AG10803 (cell line): ENCODE results near the gene MCF2L2.

Experiments
- DNase-seq: peaks from one replicate; pipeline ENCODE4 v3.0.0; 2010; ENCODE audit warnings: low read depth
- H3K4me3 ChIP-seq: 2 replicates; pipeline ENCODE4 v1.5.1; 2011; ENCODE audit warnings: mild to moderate bottlenecking, low read length, control low read depth
- CTCF ChIP-seq: conservative IDR thresholded peaks from 2 replicates; pipeline ENCODE4 v1.5.1; 2011; ENCODE audit warnings: mild to moderate bottlenecking, low read length, control low read depth, inconsistent platforms

The MCF2L2 gene

GRCh38 chr3:183385698-183386613 is 42.5 kb downstream of the MCF2L2 start:
- no peak overlapping the region for H3K4me3 ChIP-seq
- TF ChIP-seq CTCF: peak; percentile 83
- peak; percentile 75 for DNase-seq

- no peak for DNase-seq
- no peak for TF ChIP-seq CTCF
- no peak overlapping the region for H3K4me3 ChIP-seq
Measured at GRCh38 chr3:183381673-183382072, 46.7 kb downstream of the MCF2L2 start.

GRCh38 chr3:183381179-183381578 is 47.2 kb downstream of the MCF2L2 start:
- no peak for DNase-seq
- H3K4me3 ChIP-seq: no peak overlapping the region
- TF ChIP-seq CTCF: no peak

- no peak for DNase-seq
- no peak for TF ChIP-seq CTCF
- no peak overlapping the region for H3K4me3 ChIP-seq
Measured at GRCh38 chr3:183378951-183379350, 49.5 kb downstream of the MCF2L2 start.

- no peak for DNase-seq
- TF ChIP-seq CTCF: no peak
- H3K4me3 ChIP-seq: no peak overlapping the region
Measured at GRCh38 chr3:183378545-183378944, 49.9 kb downstream of the MCF2L2 start.

GRCh38 chr3:183378008-183378407 is 50.4 kb downstream of the MCF2L2 start:
- no peak for TF ChIP-seq CTCF
- DNase-seq: no peak
- H3K4me3 ChIP-seq: no peak overlapping the region

GRCh38 chr3:183377307-183377959 is 51.0 kb downstream of the MCF2L2 start:
- no peak overlapping the region for H3K4me3 ChIP-seq
- no peak for TF ChIP-seq CTCF
- no peak for DNase-seq
